B cell (primary cell): ENCODE measurements around the gene HAUS7. TPM values are rescaled to one million over a fixed set of nuclear protein-coding genes. Genes with fewer than 3 reads are reported as not detected.

Source experiments
- ATAC-seq: fragments of 200-7000 bp; cut with Tn5 transposase; one replicate; pipeline ENCODE4 v1.10.0; 2021; ENCODE audit warnings: low read depth, mild to moderate bottlenecking, moderate number of reproducible peaks, moderate library complexity
- CTCF ChIA-PET: fragments of 350-600 bp; sonication (Branson Sonifier 250); formaldehyde crosslinking; loops from one replicate; lab custom pipeline; 2021; ENCODE audit warnings: antibody characterized with exemption, inconsistent platforms; lab: Charles Lee
- POLR2A ChIA-PET: fragments of 350-600 bp; sonication (Branson Sonifier 250); formaldehyde crosslinking; loops from one replicate; lab custom pipeline; 2021; ENCODE audit warnings: antibody characterized with exemption; lab: Charles Lee
- DNase-seq: peaks from one replicate; pipeline ENCODE4 v3.0.0; 2013
- H2AFZ ChIP-seq: 2 replicates; pipeline ENCODE4 v1.6.1; 2012; ENCODE audit warnings: mild to moderate bottlenecking, low read depth, low read length; ENCODE audit not compliant: insufficient read depth, poor library complexity, severe bottlenecking
- H3K27ac ChIP-seq, 2 donors: 1 replicate in 1 of 2; 2 replicates in 1 of 2; pipeline ENCODE4 v1.5.1; 2012 to 2013; ENCODE audit warnings: low read length in 2 of 2, mild to moderate bottlenecking in 2 of 2, moderate library complexity in 1 of 2
- H3K27me3 ChIP-seq, 4 experiments: fragments of 200-600 bp in 1 of 4; sonication (generic) in 1 of 4; replicated peaks in 1 of 4; 1 replicate in 2 of 4; 2 replicates in 2 of 4; pipeline versions ENCODE4 v1.6.1 to v1.7.0; 2013 to 2016; ENCODE audit warnings: low read length in 3 of 4, mild to moderate bottlenecking in 2 of 4, mixed read lengths in 1 of 4, moderate library complexity in 1 of 4; ENCODE audit not compliant: insufficient read depth in 4 of 4, control insufficient read depth in 3 of 4; ENCODE audit errors: control extremely low read depth in 1 of 4
- H3K36me3 ChIP-seq, 2 experiments: replicated peaks in 1 of 2; 1 replicate in 1 of 2; 2 replicates in 1 of 2; pipeline versions ENCODE4 v1.6.1 to v1.7.1; 2013; ENCODE audit warnings: low read length in 1 of 2; ENCODE audit not compliant: insufficient read depth in 2 of 2, control insufficient read depth in 1 of 2; ENCODE audit errors: control extremely low read depth in 1 of 2, extremely low read depth in 1 of 2
- H3K4me1 ChIP-seq, 2 donors: fragments of 200-600 bp in 1 of 2; sonication (generic) in 1 of 2; 1 replicate in 1 of 2; 2 replicates in 1 of 2; pipeline versions ENCODE4 v1.5.1 to v1.6.1; 2013 to 2017; ENCODE audit warnings: low read length in 2 of 2; ENCODE audit not compliant: control insufficient read depth in 2 of 2, insufficient read depth in 2 of 2
- H3K4me2 ChIP-seq: replicated peaks from 2 replicates; pipeline ENCODE3; 2012; ENCODE audit warnings: mild to moderate bottlenecking, low read depth, low read length; ENCODE audit not compliant: poor library complexity, severe bottlenecking
- H3K4me3 ChIP-seq, 5 experiments: fragments of 200-600 bp in 1 of 5; sonication (generic) in 1 of 5; 1 replicate in 3 of 5; 2 replicates in 2 of 5; pipeline versions ENCODE4 v1.5.1 to v1.7.0; 2011 to 2016; ENCODE audit warnings: low read length in 4 of 5, mild to moderate bottlenecking in 4 of 5, low read depth in 2 of 5, control low read depth in 1 of 5, moderate library complexity in 1 of 5; ENCODE audit not compliant: insufficient read depth in 1 of 5; ENCODE audit errors: control extremely low read depth in 1 of 5, extremely low read depth in 1 of 5
- H3K79me2 ChIP-seq: fragments of 200-600 bp; sonication (generic); one replicate; pipeline ENCODE4 v1.6.0; 2016; ENCODE audit warnings: low read length; ENCODE audit not compliant: control insufficient read depth, insufficient read depth
- H3K9ac ChIP-seq: fragments of 200-600 bp; sonication (generic); 2 replicates; pipeline ENCODE4 v1.6.1; 2017; ENCODE audit warnings: mild to moderate bottlenecking, low read length, moderate library complexity
- H3K9me3 ChIP-seq, 3 donors: one replicate each; pipeline versions ENCODE4 v1.6.1 to v1.7.1; 2013; ENCODE audit warnings: low read length in 2 of 3; ENCODE audit not compliant: control insufficient read depth in 2 of 3, insufficient read depth in 1 of 3; ENCODE audit errors: control extremely low read depth in 1 of 3
- H4K20me1 ChIP-seq: 2 replicates; pipeline ENCODE4 v1.6.0; 2012; ENCODE audit warnings: mild to moderate bottlenecking, low read length; ENCODE audit not compliant: insufficient read depth, control insufficient read depth, poor library complexity, severe bottlenecking
- H3K27ac Mint-ChIP-seq: one replicate; pipeline ENCODE4 v1.8.0; 2021; ENCODE audit warnings: mixed read lengths
- H3K27me3 Mint-ChIP-seq: one replicate; pipeline ENCODE4 v1.8.0; 2021; ENCODE audit warnings: mixed read lengths
- H3K4me1 Mint-ChIP-seq: one replicate; pipeline ENCODE4 v1.8.0; 2021; ENCODE audit warnings: mixed read lengths
- H3K4me3 Mint-ChIP-seq: one replicate; pipeline ENCODE4 v1.8.0; 2021; ENCODE audit warnings: mixed read lengths
- H3K9me3 Mint-ChIP-seq: one replicate; pipeline ENCODE4 v1.8.0; 2022; ENCODE audit warnings: mixed read lengths; ENCODE audit not compliant: insufficient read depth
- EZH2 ChIP-seq: IDR thresholded peaks from 2 replicates; pipeline ENCODE4 v1.6.1; 2012; ENCODE audit warnings: borderline replicate concordance, low read depth, mild to moderate bottlenecking, moderate library complexity, low read length; ENCODE audit not compliant: insufficient read depth, poor library complexity, severe bottlenecking
- WGBS: methylation state at CpG from one replicate; pipeline ENCODE4 v1.1.5; 2013; ENCODE audit warnings: missing lambda C conversion rate; ENCODE audit not compliant: insufficient coverage; 5-methylcytosine and 5-hydroxymethylcytosine counted together
- intact Hi-C: fragments of 100-400 bp; cut with micrococcal nuclease; formaldehyde crosslinking; loops from one replicate; pipeline ENCODE4 v1.10.0; 2022
- polyA plus RNA-seq: library from polyadenylated mRNA; depleted of rRNA; stranded (reverse); fragments of >200 nt; gene quantifications from 2 replicates; pipeline ENCODE4 v1.2.3, GENCODE V29; 2012
- total RNA-seq, 2 donors: library from RNA; stranded (reverse); fragments of 120-200 nt in 1 of 2; gene quantifications; 1 replicate in 1 of 2; 2 replicates in 1 of 2; pipeline versions ENCODE4 v1.2.3 to v1.2.4, GENCODE V29; 2013 to 2022
- TF ChIP-seq, protein P1 (sequence below): fragments of 200-600 bp; IDR thresholded peaks from one replicate; pipeline ENCODE4 v1.8.0; 2022; ENCODE audit warnings: antibody characterized with exemption, mild to moderate bottlenecking

HAUS7 gene
- total and polyA plus RNA-seq, 2 donors (not counting 1 experiment from before 2014, with no cell fraction given), result 25.2 to 26.9 TPM

DNA sequence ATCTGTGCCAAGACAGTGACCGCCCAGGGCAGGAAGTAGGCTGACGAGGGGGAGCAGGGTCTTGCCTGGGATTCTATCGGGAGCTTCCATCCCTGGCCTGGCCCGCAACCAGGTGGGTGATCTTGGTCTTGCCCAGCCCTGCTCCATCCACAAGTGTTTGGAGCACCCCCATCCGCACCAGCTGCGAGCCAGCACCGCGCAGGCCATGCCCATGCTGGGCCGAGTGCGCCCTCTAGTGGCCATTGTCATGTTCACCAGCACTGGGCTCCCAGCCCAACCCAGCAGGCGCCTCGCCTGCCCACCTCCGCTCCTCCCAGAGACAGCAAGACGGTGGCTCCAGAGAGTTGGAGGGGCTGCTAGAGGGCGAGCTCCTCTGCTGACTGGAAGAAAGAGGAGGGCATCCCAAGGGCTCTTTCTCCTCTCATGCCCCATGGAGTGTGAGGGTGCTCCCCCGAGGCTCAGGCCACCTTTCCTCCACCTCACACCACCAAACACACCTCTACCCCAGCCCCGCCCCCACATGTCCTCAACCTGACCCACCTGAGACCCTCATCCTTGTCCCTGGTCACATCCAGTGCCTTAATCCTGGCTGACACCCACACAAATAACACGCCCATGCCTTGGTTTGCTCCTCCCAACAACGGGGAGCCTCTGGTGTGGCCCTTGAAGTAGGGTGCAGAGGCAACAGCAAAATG is 37.3 kb upstream of the HAUS7 start:
- Histone ChIP-seq H3K79me2 (no peaks in the 10 kb centered on the region), H3K4me1 (peaks cover 0 to 7% of the 10 kb centered on the region in 2 donors), H3K4me3 (no peak overlapping the region), H3K36me3 (no peaks in the 10 kb centered on the region), H3K4me2 (peak overlapping the region; percentile 26), H4K20me1 (no peaks in the 10 kb centered on the region), H2AFZ (peak overlapping the region; percentile 72), H3K9ac (no peak overlapping the region), H3K27ac (no peak overlapping the region), H3K27me3 (no peaks in the 10 kb centered on the region), H3K9me3 (no peaks in the 10 kb centered on the region)
- WGBS, result 19% methylated on average over 8 of the region's 19 CpGs
- ATAC-seq, result peak; percentile 98
- Mint-ChIP-seq H3K9me3 (no peaks in the 10 kb centered on the region), H3K27ac (no peak overlapping the region), H3K4me1 (peaks cover 2% of the 10 kb centered on the region), H3K27me3 (no peaks in the 10 kb centered on the region), H3K4me3 (no peak overlapping the region)
- TF ChIP-seq, protein P1, sequence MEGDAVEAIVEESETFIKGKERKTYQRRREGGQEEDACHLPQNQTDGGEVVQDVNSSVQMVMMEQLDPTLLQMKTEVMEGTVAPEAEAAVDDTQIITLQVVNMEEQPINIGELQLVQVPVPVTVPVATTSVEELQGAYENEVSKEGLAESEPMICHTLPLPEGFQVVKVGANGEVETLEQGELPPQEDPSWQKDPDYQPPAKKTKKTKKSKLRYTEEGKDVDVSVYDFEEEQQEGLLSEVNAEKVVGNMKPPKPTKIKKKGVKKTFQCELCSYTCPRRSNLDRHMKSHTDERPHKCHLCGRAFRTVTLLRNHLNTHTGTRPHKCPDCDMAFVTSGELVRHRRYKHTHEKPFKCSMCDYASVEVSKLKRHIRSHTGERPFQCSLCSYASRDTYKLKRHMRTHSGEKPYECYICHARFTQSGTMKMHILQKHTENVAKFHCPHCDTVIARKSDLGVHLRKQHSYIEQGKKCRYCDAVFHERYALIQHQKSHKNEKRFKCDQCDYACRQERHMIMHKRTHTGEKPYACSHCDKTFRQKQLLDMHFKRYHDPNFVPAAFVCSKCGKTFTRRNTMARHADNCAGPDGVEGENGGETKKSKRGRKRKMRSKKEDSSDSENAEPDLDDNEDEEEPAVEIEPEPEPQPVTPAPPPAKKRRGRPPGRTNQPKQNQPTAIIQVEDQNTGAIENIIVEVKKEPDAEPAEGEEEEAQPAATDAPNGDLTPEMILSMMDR, result peak; percentile 70
- TF ChIP-seq EZH2, result no peak
- ChIA-PET CTCF (interaction anchor here (0.6 to 4.0 kb wide), 10 partner anchors 8 to 566 kb away, joined by 3 to 27 read pairs (median 8); partner anchors contain the start of gene HAUS7), POLR2A (no interaction called here)
- intact Hi-C loops, result loop anchor here (2.0 kb wide), 1 partner anchor 47 kb away; no protein-coding TSS in a partner anchor
- peak; percentile 81 for DNase-seq

DNA sequence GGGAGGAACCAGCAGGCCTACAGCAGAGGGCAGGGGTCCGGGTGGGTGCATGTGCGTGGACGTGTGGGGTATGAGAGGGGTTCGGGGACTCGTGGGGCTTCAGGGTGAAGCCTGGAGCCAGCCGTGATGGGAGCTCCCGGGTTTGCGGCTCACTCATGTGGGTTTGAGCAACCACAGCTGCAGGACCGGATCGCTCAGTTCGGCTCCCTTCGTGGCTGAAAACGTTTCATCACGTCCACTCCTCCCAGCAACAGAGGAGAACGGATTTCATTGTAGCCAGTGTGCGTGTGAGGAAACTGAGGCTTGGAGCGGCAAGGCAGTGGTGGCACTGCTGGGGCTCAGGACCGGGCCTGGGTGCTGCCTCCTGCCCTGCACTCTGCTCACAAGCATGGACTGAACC is 35.0 kb upstream of the HAUS7 start:
- 86% methylated on average over 6 of the region's 18 CpGs for WGBS
- H3K27me3 ChIP-seq, result no peaks in the 10 kb centered on the region
- H3K79me2 ChIP-seq, result no peaks in the 10 kb centered on the region
- no peaks in the 10 kb centered on the region for H3K9me3 ChIP-seq
- TF ChIP-seq EZH2, result no peak
- TF ChIP-seq, protein P1, result no peak
- Mint-ChIP-seq H3K4me3 (no peak overlapping the region), H3K27me3 (no peaks in the 10 kb centered on the region), H3K27ac (no peak overlapping the region), H3K9me3 (no peaks in the 10 kb centered on the region), H3K4me1 (peaks cover 2% of the 10 kb centered on the region)
- peaks cover 0 to 7% of the 10 kb centered on the region in 2 donors for H3K4me1 ChIP-seq
- DNase-seq (no peak), ATAC-seq (no peak)
- ChIA-PET CTCF (interaction anchor here (1.1 to 4.0 kb wide), 3 partner anchors 34 to 553 kb away, joined by 3 to 27 read pairs (median 19); partner anchors contain the start of gene HAUS7), POLR2A (no interaction called here)
- no peaks in the 10 kb centered on the region for H4K20me1 ChIP-seq
- H3K4me3 ChIP-seq, result no peak overlapping the region
- no peak overlapping the region for H3K9ac ChIP-seq
- no peak overlapping the region for H3K4me2 ChIP-seq
- intact Hi-C loops, result no loop called here
- no peak overlapping the region for H2AFZ ChIP-seq
- no peak overlapping the region for H3K27ac ChIP-seq
- H3K36me3 ChIP-seq, result no peaks in the 10 kb centered on the region
